HepG2 (cell line): ENCODE data around the gene PAN3. TPM values are rescaled to one million over a fixed set of nuclear protein-coding genes. Genes with fewer than 3 reads are reported as not detected.

Experiments
- ATAC-seq: fragments of 200-7000 bp; cut with Tn5 transposase; 3 replicates; pipeline ENCODE4 v1.9.1; 2020; ENCODE audit warnings: mild to moderate bottlenecking, moderate library complexity
- BruUV-seq: library from RNA; stranded (reverse); fragments of 400-500 nt; replicated peaks from 2 replicates; lab custom pipeline; 2021; lab: Mats Ljungman, UMichigan
- CTCF ChIA-PET: fragments of 300-600 bp; formaldehyde crosslinking; extraction: SDS; loops from one replicate; lab custom pipeline; 2021; ENCODE audit warnings: low total read pairs, inconsistent platforms, low intra/inter-chr PET ratio; lab: Yijun Ruan, JAX
- POLR2A ChIA-PET: fragments of 350-600 bp; sonication (Branson Sonifier 250); formaldehyde crosslinking; loops from one replicate; lab custom pipeline; 2020; ENCODE audit warnings: antibody characterized with exemption, inconsistent platforms; lab: Yijun Ruan, JAX
- DNase-seq: peaks from one replicate; pipeline ENCODE4 v3.0.0-alpha.2; 2015; ENCODE audit warnings: low spot score
- FAIRE-seq: peaks from 3 replicates; lab custom pipeline; 2011; peaks lifted over from hg19 to GRCh38; lab: Jason Lieb, UNC
- H2AFZ ChIP-seq: one replicate; pipeline ENCODE4 v1.6.1; 2011; ENCODE audit warnings: low read length, inconsistent platforms
- H3K27ac ChIP-seq: fragments of 300-600 bp; 3 replicates; pipeline ENCODE4 v1.8.0; 2011; ENCODE audit warnings: mixed run types, mild to moderate bottlenecking, mixed read lengths, low read length, inconsistent platforms; ENCODE audit not compliant: insufficient read depth; ENCODE audit errors: extremely low read length
- H3K27me3 ChIP-seq, 2 experiments: fragments of 200-600 bp in 1 of 2; 2 replicates in 1 of 2; 3 replicates in 1 of 2; pipeline versions ENCODE4 v1.6.0 to v1.8.0; 2011; ENCODE audit warnings: low read length in 2 of 2, mild to moderate bottlenecking in 2 of 2, moderate library complexity in 2 of 2, inconsistent platforms in 1 of 2; ENCODE audit not compliant: insufficient read depth in 2 of 2, control insufficient read depth in 1 of 2
- H3K36me3 ChIP-seq, 2 experiments: fragments of 200-600 bp in 1 of 2; replicated peaks in 1 of 2; 2 replicates in 1 of 2; 3 replicates in 1 of 2; pipeline versions ENCODE4 v1.5.1 to v1.8.0; 2011; ENCODE audit warnings: low read length in 2 of 2, inconsistent platforms in 1 of 2; ENCODE audit not compliant: insufficient read depth in 2 of 2, control insufficient read depth in 1 of 2
- H3K4me1 ChIP-seq: 2 replicates; pipeline ENCODE4 v1.5.1; 2012; ENCODE audit warnings: low read length, inconsistent platforms; ENCODE audit not compliant: insufficient read depth
- H3K4me2 ChIP-seq: 2 replicates; pipeline ENCODE4 v1.6.0; 2011; ENCODE audit warnings: low read depth, low read length, inconsistent platforms
- H3K4me3 ChIP-seq, 3 experiments: fragments of 200-600 bp in 1 of 3; sonication (generic), shearing (Covaris generic) in 1 of 3; replicated peaks in 1 of 3; 2 replicates each; pipeline ENCODE4 v1.5.1; 2011 to 2016; ENCODE audit warnings: low read length in 3 of 3, inconsistent platforms in 2 of 3, low read depth in 2 of 3, mild to moderate bottlenecking in 2 of 3, control low read depth in 1 of 3, mixed read lengths in 1 of 3; ENCODE audit not compliant: insufficient read depth in 1 of 3
- H3K79me2 ChIP-seq: one replicate; pipeline ENCODE4 v1.6.1; 2011; ENCODE audit warnings: low read length, inconsistent platforms; ENCODE audit not compliant: insufficient read depth
- H3K9ac ChIP-seq: 2 replicates; pipeline ENCODE4 v1.6.0; 2011; ENCODE audit warnings: mild to moderate bottlenecking, low read depth, low read length, inconsistent platforms; ENCODE audit not compliant: insufficient read depth
- H3K9me3 ChIP-seq: 2 replicates; pipeline ENCODE4 v1.5.1; 2012; ENCODE audit warnings: mild to moderate bottlenecking, low read length
- H4K20me1 ChIP-seq: 2 replicates; pipeline ENCODE4 v1.6.0; 2011; ENCODE audit warnings: inconsistent platforms, mild to moderate bottlenecking, low read length, moderate library complexity; ENCODE audit not compliant: insufficient read depth
- ARNT ChIP-seq: fragments of 450-650 bp; IDR thresholded peaks from 2 replicates; pipeline ENCODE4 v1.6.1; 2017
- ETV5 ChIP-seq: IDR thresholded peaks from 2 replicates; pipeline ENCODE4 v1.6.1; 2018; ENCODE audit warnings: missing biosample characterization, missing genetic modification reagents, inconsistent platforms, borderline replicate concordance
- MIER2 ChIP-seq: IDR thresholded peaks from 2 replicates; pipeline ENCODE4 v1.6.1; 2016; ENCODE audit warnings: missing biosample characterization, missing genetic modification reagents
- NR2F2 ChIP-seq: IDR thresholded peaks from 2 replicates; pipeline ENCODE4 v1.6.1; 2012; ENCODE audit warnings: low read depth, inconsistent platforms, borderline replicate concordance
- PHF21A ChIP-seq: sonication (generic); formaldehyde crosslinking; IDR thresholded peaks from 2 replicates; pipeline ENCODE4 v1.5.0; 2020; ENCODE audit warnings: mild to moderate bottlenecking, missing genetic modification reagents
- PHF8 ChIP-seq: sonication (generic); formaldehyde crosslinking; IDR thresholded peaks from 2 replicates; pipeline ENCODE4 v1.5.0; 2020; ENCODE audit warnings: missing genetic modification reagents
- SNAPC2 ChIP-seq: sonication (generic); formaldehyde crosslinking; IDR thresholded peaks from 2 replicates; pipeline ENCODE4 v1.8.1; 2022; ENCODE audit warnings: mild to moderate bottlenecking, missing genetic modification reagents
- SP2 ChIP-seq: sonication (generic); formaldehyde crosslinking; IDR thresholded peaks from 2 replicates; pipeline ENCODE4 v1.5.1; 2020; ENCODE audit warnings: mild to moderate bottlenecking, missing genetic modification reagents
- ZFP37 ChIP-seq: sonication (generic); formaldehyde crosslinking; IDR thresholded peaks from 2 replicates; pipeline ENCODE4 v1.4.0; 2020; ENCODE audit warnings: missing genetic modification reagents, borderline replicate concordance
- WGBS: methylation state at CpG from one replicate; pipeline ENCODE4 v1.1.6; 2017; ENCODE audit warnings: low lambda C conversion rate; 5-methylcytosine and 5-hydroxymethylcytosine counted together
- in situ Hi-C: cut with HindIII; loops from 2 replicates; pipeline ENCODE4 v1.10.0; 2017; ENCODE audit warnings: low pct_unique_long_range_greater_than_20kb; ENCODE audit not compliant: extremely low pct_ligation_motif_present
- intact Hi-C: fragments of 100-400 bp; cut with micrococcal nuclease; formaldehyde crosslinking; loops from one replicate; pipeline ENCODE4 v1.10.0; 2022; ENCODE audit not compliant: unreplicated experiment
- polyA plus RNA-seq, 8 experiments: library from polyadenylated mRNA; depleted of rRNA in 3 of 8; stranded (reverse) in 7 of 8; unstranded in 1 of 8; fragments of >200 nt; fragmentation: Illumina TruSeq in 4 of 8; extraction: Trizol in 4 of 8; gene quantifications; 2 replicates each; pipeline versions ENCODE4 v1.2.1 to v1.2.3, GENCODE V29; 2011 to 2016; ENCODE audit warnings: low read depth in 4 of 8, missing spikeins in 1 of 8, mixed read lengths in 1 of 8; ENCODE audit not compliant: insufficient read depth in 1 of 8
- total RNA-seq, 5 experiments: library from RNA; depleted of rRNA; stranded (reverse); fragments of >200 nt; fragmentation: Illumina TruSeq; extraction: Trizol; gene quantifications; 2 replicates each; pipeline ENCODE4 v1.2.3, GENCODE V29; 2016; ENCODE audit warnings: low read depth in 1 of 5

The PAN3 gene
- total and polyA plus RNA-seq, 2 of the 13 experiments (the other 11 are each of a cell fraction or from before 2014, with no cell fraction given): 9.7 to 10.6 TPM

DNA sequence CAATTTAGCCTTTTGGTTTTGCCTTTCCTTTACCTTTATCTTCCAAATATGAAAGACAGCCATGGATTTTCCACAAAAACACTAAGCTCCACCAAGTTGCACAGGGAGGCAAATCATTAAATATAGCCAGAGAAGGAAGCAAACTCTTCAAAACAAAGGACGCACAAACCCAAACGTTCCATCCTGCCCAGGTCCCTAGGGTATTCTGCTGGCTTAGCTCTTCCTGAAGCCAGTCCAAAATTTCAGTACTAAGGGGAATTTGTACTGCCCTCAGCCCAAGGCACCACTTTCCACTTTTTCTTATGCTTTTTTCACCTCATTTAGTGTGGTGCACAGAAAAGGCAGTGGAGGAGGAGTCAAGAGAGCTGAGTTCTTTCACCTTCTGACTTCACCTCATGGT is 186.7 kb downstream of the PAN3 start (continued):
- TF ChIP-seq NR2F2: no peak
- TF ChIP-seq SNAPC2 (CRISPR knock-in tag): no peak

DNA sequence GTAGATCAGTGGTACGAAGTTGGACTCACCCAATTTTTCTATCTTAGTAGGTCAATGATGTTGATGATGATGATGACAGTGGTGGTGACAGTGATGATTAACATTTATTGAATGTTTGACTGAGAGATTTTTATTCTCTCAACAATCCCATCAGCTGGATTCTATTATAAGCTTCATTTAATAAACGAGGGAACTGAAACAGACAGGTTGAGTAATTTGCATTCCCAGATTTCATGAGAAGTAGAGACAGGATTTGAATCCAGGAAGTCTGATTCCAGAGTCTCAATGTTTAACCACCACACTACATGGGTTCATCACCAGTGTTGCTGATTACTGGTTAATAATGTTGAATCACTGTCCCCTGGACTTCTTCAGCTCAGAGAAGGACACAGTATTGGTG is 187.7 kb downstream of the PAN3 start:
- CTCF ChIA-PET: no interaction called here
- no TSS peak for BruUV-seq
- no peak overlapping the region for H3K4me3 ChIP-seq
- no peaks in the 10 kb centered on the region for H3K9me3 ChIP-seq
- no peak overlapping the region for H2AFZ ChIP-seq
- intact Hi-C loops: no loop called here
- no peaks in the 10 kb centered on the region for H3K79me2 ChIP-seq
- POLR2A ChIA-PET: no interaction called here
- H3K4me2 ChIP-seq: no peak overlapping the region
- ATAC-seq (no peak), FAIRE-seq (no peak), DNase-seq (no peak)
- H3K27me3 ChIP-seq: no peaks in the 10 kb centered on the region; a peak in 1 of 5 replicates
- no peaks in the 10 kb centered on the region for H3K36me3 ChIP-seq
- in situ Hi-C loops: loop anchor here (10.0 kb wide), 1 partner anchor 469 kb away; no protein-coding TSS in a partner anchor
- TF ChIP-seq PHF21A (CRISPR knock-in tag) (no peak), ARNT (no peak), MIER2 (CRISPR knock-in tag) (no peak), PHF8 (CRISPR knock-in tag) (no peak), SP2 (CRISPR knock-in tag) (no peak), ETV5 (no peak), ZFP37 (CRISPR knock-in tag) (no peak)
- no peak overlapping the region for H3K9ac ChIP-seq
- H4K20me1 ChIP-seq: no peaks in the 10 kb centered on the region
- 5% methylated on average over 2 of the region's 2 CpGs for WGBS
- no peak overlapping the region for H3K27ac ChIP-seq
- H3K4me1 ChIP-seq: peaks cover 8% of the 10 kb centered on the region
